PFSK-1 (cell line): ENCODE measurements around the gene HPS5.

ENCODE experiments used
- SIN3A ChIP-seq: IDR thresholded peaks from 2 replicates; pipeline ENCODE4 v1.6.1; 2012; ENCODE audit warnings: mild to moderate bottlenecking, low read length, moderate library complexity, borderline replicate concordance; ENCODE audit not compliant: insufficient read depth
- TAF1 ChIP-seq: IDR thresholded peaks from 2 replicates; pipeline ENCODE4 v1.6.1; 2012; ENCODE audit warnings: low read length, control low read depth, borderline replicate concordance; ENCODE audit not compliant: insufficient read depth

DNA sequence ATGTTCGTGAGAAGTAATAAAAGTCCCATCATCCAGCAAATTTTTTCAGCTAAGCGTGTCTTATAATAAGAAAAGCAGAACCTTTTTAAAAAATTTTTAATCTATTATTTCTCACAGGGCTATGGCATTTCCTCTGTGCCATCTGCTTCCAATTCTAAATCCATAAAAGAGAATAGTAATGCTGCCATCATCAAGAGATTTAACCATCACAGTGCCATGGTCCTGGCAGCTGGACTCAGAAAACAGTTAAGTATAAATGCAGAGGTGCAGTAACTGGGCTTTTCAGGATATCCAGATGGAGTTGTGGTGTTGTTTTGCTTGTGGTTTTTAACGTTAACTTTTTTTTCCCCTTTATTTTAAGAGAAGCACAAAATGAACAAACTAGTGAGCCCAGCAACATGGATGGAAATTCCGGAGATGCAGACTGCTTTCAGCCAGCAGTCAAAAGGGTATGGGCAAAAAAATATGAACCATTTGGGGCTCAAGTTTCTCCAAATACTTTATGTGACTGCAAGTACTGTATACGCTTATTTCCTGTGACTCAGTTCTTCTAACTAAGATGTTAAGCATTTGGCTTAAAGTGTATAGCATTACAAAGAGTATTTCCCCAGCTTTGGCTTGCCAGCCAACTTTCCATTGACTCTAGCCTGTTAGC is 25.7 kb upstream of the HPS5 start:
- TF ChIP-seq SIN3A (no peak), TAF1 (no peak)
